Sciatic nerve (tissue), 2 donors: ENCODE measurements around the gene LRBA. TPM values are rescaled to one million over a fixed set of nuclear protein-coding genes. Genes with fewer than 3 reads are reported as not detected.
"Not testable (repeated sequence)": the region's sequence is repeated elsewhere in the genome, so short reads cannot be mapped to it uniquely, and the experiment has no call there.

Experiments
- ATAC-seq: fragments of 200-7000 bp; cut with Tn5 transposase; one replicate; pipeline ENCODE4 v1.9.1; 2020; ENCODE audit warnings: mild to moderate bottlenecking, moderate library complexity
- DNase-seq: peaks from one replicate; pipeline ENCODE4 v3.0.0-alpha.2; 2020; ENCODE audit warnings: low spot score
- intact Hi-C: fragments of 100-400 bp; cut with DNase I; formaldehyde crosslinking; loops from one replicate; pipeline ENCODE4 v1.14.2; 2022
- total RNA-seq: library from RNA; stranded (reverse); fragmentation: NEBNext Ultra II Directional; extraction: Animal tissue kit (Norgen Biotek cat#: 25700); gene quantifications from one replicate; pipeline ENCODE4 v1.2.1, GENCODE V29; 2021
- donor health status: DM: no; HTN: no; CAD: no.
- donor health status: DM: no; HTN: no; CAD: no.

Gene LRBA
- total RNA-seq, 1 donor from 2014 or later, result 34.5 TPM

- intact Hi-C loops, result no loop called here
- ATAC-seq (no peak), DNase-seq (no peak)
Measured at GRCh38 chr4:150950657-150951288, 64.3 kb downstream of the LRBA start.

GRCh38 chr4:150949943-150950342 is 65.1 kb downstream of the LRBA start:
- intact Hi-C loops, result no loop called here
- DNase-seq (no peak), ATAC-seq (no peak)

- intact Hi-C loops, result no loop called here
- DNase-seq (no peak), ATAC-seq (no peak)
Measured at GRCh38 chr4:150949342-150949741, 65.7 kb downstream of the LRBA start.

GRCh38 chr4:150948710-150949109 is 66.4 kb downstream of the LRBA start:
- intact Hi-C loops, result no loop called here
- ATAC-seq (no peak), DNase-seq (no peak)

GRCh38 chr4:150948074-150948473 is 67.0 kb downstream of the LRBA start:
- ATAC-seq, result no peak
- no peak for DNase-seq
- intact Hi-C loops, result no loop called here

- DNase-seq (no peak), ATAC-seq (no peak)
- intact Hi-C loops, result no loop called here
Measured at GRCh38 chr4:150944660-150945059, 70.4 kb downstream of the LRBA start.

- intact Hi-C loops, result no loop called here
- no peak for DNase-seq
- ATAC-seq, result no peak
Measured at GRCh38 chr4:150943818-150944217, 71.3 kb downstream of the LRBA start.

GRCh38 chr4:150943126-150943525 is 72.0 kb downstream of the LRBA start:
- ATAC-seq, result no peak
- intact Hi-C loops, result no loop called here
- no peak for DNase-seq

- DNase-seq (no peak), ATAC-seq (no peak)
- intact Hi-C loops, result no loop called here
Measured at GRCh38 chr4:150942539-150942938, 72.5 kb downstream of the LRBA start.

GRCh38 chr4:150940123-150940522 is 75.0 kb downstream of the LRBA start:
- DNase-seq, result no peak
- intact Hi-C loops, result no loop called here

GRCh38 chr4:150939530-150939929 is 75.6 kb downstream of the LRBA start:
- intact Hi-C loops, result no loop called here
- DNase-seq, result no peak
- no peak for ATAC-seq

More at GRCh38 chr4:150940123-150940522, 75.0 kb downstream of the LRBA start:
- no peak for ATAC-seq

GRCh38 chr4:150938873-150939499 is 76.1 kb downstream of the LRBA start:
- ATAC-seq (no peak), DNase-seq (no peak)
- intact Hi-C loops, result no loop called here

GRCh38 chr4:150938417-150938816 is 76.7 kb downstream of the LRBA start:
- no peak for DNase-seq
- ATAC-seq, result no peak
- intact Hi-C loops, result no loop called here

- intact Hi-C loops, result no loop called here
- no peak for DNase-seq
- no peak for ATAC-seq
Measured at GRCh38 chr4:150934022-150934421, 81.1 kb downstream of the LRBA start.

- DNase-seq (no peak), ATAC-seq (no peak)
- intact Hi-C loops, result no loop called here
Measured at GRCh38 chr4:150931796-150932195, 83.3 kb downstream of the LRBA start.

- ATAC-seq (no peak), DNase-seq (no peak)
- intact Hi-C loops, result no loop called here
Measured at GRCh38 chr4:150931005-150931404, 84.1 kb downstream of the LRBA start.

GRCh38 chr4:150923945-150924344 is 91.1 kb downstream of the LRBA start:
- ATAC-seq (no peak), DNase-seq (no peak)
- intact Hi-C loops, result no loop called here

- ATAC-seq, DNase-seq, intact Hi-C loops: not testable (repeated sequence)
Measured at GRCh38 chr4:150921486-150921885, 93.6 kb downstream of the LRBA start.

- ATAC-seq, intact Hi-C loops, DNase-seq: not testable (repeated sequence)
Measured at GRCh38 chr4:150918562-150918961, 96.5 kb downstream of the LRBA start.

- ATAC-seq, result no peak
- DNase-seq, result no peak
- intact Hi-C loops, result no loop called here
Measured at GRCh38 chr4:150911326-150911725, 103.8 kb downstream of the LRBA start.

GRCh38 chr4:150909116-150909515 is 106.0 kb downstream of the LRBA start:
- intact Hi-C loops, result no loop called here
- no peak for ATAC-seq
- DNase-seq, result no peak
